COR-L47 (cell line): ENCODE data around the gene PGGHG.

Experiments used
- DNase-seq: peaks from one replicate; lab custom pipeline; 2025; lab: John Stamatoyannopoulos, UW

The PGGHG gene

GRCh38 chr11:269146-269890 is 19.6 kb upstream of the PGGHG start:
- no peak for DNase-seq

GRCh38 chr11:270451-271318 is 18.2 kb upstream of the PGGHG start:
- no peak for DNase-seq

DNA sequence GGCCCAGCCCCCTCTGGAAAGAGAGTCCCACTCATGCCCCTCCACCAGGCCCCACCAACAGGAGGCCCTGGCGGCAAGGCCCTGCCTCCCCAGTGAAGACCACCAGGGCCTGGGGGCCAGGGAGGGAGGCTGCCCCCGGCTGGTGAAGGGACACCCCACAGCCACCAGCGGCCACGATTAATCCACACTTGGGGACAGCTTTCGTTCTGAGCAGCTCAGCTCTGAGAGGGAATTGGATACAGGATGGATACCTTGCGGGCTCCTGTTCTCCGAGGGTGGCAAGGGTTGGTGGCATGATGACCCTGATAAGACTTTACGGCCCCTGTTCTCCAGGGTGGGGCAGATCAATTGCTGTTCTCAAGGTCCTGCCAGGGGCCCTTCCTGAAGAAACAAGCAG is 17.6 kb upstream of the PGGHG start:
- no peak for DNase-seq

GRCh38 chr11:272195-272930 is 16.6 kb upstream of the PGGHG start:
- DNase-seq = no peak

GRCh38 chr11:272931-273198 is 16.1 kb upstream of the PGGHG start:
- DNase-seq = no peak

GRCh38 chr11:276219-276618 is 12.7 kb upstream of the PGGHG start:
- no peak for DNase-seq

- no peak for DNase-seq
Observed at GRCh38 chr11:278001-278951, 10.7 kb upstream of the PGGHG start, which contains the start of gene NLRP6. TSS of gene NLRP6 (plus strand) at chr11:278407. CDS start at chr11:278570, 163 bp downstream.

- no peak for DNase-seq
Observed at GRCh38 chr11:279040-279965, 9.6 kb upstream of the PGGHG start.

- DNase-seq = no peak
Observed at GRCh38 chr11:279966-280705, 8.8 kb upstream of the PGGHG start.

DNA sequence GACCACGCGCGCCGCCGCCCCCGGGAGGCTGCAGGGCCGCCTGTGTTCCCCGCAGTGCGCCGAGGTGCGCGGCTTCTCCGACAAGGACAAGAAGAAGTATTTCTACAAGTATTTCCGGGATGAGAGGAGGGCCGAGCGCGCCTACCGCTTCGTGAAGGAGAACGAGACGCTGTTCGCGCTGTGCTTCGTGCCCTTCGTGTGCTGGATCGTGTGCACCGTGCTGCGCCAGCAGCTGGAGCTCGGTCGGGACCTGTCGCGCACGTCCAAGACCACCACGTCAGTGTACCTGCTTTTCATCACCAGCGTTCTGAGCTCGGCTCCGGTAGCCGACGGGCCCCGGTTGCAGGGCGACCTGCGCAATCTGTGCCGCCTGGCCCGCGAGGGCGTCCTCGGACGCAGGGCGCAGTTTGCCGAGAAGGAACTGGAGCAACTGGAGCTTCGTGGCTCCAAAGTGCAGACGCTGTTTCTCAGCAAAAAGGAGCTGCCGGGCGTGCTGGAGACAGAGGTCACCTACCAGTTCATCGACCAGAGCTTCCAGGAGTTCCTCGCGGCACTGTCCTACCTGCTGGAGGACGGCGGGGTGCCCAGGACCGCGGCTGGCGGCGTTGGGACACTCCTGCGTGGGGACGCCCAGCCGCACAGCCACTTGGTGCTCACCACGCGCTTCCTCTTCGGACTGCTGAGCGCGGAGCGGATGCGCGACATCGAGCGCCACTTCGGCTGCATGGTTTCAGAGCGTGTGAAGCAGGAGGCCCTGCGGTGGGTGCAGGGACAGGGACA is 8.0 kb upstream of the PGGHG start:
- no peak for DNase-seq

DNA sequence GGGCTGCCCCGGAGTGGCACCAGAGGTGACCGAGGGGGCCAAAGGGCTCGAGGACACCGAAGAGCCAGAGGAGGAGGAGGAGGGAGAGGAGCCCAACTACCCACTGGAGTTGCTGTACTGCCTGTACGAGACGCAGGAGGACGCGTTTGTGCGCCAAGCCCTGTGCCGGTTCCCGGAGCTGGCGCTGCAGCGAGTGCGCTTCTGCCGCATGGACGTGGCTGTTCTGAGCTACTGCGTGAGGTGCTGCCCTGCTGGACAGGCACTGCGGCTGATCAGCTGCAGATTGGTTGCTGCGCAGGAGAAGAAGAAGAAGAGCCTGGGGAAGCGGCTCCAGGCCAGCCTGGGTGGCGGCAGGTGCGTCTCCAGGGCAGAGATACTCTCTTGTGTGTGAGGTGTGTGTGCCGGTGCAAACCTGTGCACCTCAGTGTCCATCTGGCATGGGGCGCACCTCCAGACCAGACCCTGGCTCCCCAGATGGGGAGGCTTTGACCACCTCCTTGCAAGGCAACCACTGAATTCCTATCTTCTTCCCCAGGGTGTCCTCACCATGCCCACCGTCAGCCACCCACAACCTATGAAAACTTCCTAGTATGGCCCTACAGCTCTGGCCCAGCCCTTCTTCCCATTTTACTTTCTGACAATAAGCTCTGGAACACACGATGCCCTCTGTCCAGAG is 7.3 kb upstream of the PGGHG start:
- no peak for DNase-seq

GRCh38 chr11:282171-282570 is 6.8 kb upstream of the PGGHG start:
- DNase-seq = no peak

- DNase-seq = no peak
Observed at GRCh38 chr11:282630-283360, 6.1 kb upstream of the PGGHG start.

DNA sequence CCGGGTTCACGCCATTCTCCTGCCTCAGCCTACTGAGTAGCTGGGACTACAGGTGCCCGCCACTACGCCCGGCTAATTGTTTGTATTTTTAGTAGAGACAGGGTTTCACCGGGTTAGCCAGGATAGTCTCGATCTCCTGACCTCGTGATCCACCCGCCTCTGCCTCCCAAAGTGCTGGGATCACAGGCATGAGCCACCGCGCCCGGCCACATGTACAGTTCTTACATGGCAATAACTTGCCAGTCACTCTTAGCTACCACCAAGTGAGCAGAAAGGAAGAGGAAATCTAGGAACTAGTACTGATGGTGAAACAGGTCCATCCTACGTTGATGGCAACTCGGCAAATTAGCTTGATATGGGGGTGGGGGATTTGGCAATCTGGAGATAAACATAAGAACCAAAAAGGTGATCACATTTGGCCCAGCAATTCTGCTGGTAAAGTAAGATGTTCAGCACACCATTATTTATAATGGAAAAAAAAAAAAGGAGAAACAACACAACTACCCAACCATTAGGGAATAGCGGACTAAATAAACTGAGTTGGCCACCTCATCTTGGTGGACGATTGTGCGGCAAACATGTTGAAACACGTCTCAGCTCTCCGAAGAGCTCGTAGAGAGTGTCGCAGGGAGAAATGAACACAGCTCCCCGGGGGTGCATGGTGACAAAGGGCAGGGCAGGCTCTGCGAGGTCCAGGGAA is 5.4 kb upstream of the PGGHG start:
- no peak for DNase-seq

GRCh38 chr11:284105-285020 is 4.6 kb upstream of the PGGHG start:
- DNase-seq = no peak
